ENCODE data around the gene VIPR2.

VIPR2 gene

GRCh38 chr7:159056737-159057136 lies 87.9 kb downstream of the VIPR2 start:
- DNase-seq (ENCODE audit: extremely low read depth, low read depth) = no peak
- no peak for TF ChIP-seq CTCF (IDR thresholded peaks at IDR 0.05; ENCODE audit: low read depth, low read length)

GRCh38 chr7:159051916-159052315 lies 92.8 kb downstream of the VIPR2 start:
- TF ChIP-seq CTCF (IDR thresholded peaks at IDR 0.05; ENCODE audit: low read depth, low read length) = no peak
- DNase-seq (ENCODE audit: extremely low read depth, low read depth) = no peak

GRCh38 chr7:159050704-159051103 lies 94.0 kb downstream of the VIPR2 start:
- no peak for DNase-seq (ENCODE audit: extremely low read depth, low read depth)
- TF ChIP-seq CTCF (IDR thresholded peaks at IDR 0.05; ENCODE audit: low read depth, low read length) = no peak

- no peak for TF ChIP-seq CTCF (IDR thresholded peaks at IDR 0.05; ENCODE audit: low read depth, low read length)
- DNase-seq (ENCODE audit: extremely low read depth, low read depth) = no peak
These were observed 95.2 kb downstream of the VIPR2 start for GRCh38 chr7:159049266-159050025.

GRCh38 chr7:159048656-159049055 lies 96.0 kb downstream of the VIPR2 start:
- no peak for DNase-seq (ENCODE audit: extremely low read depth, low read depth)
- no peak for TF ChIP-seq CTCF (IDR thresholded peaks at IDR 0.05; ENCODE audit: low read depth, low read length)

GRCh38 chr7:159047536-159047935 lies 97.1 kb downstream of the VIPR2 start:
- TF ChIP-seq CTCF (IDR thresholded peaks at IDR 0.05; ENCODE audit: low read depth, low read length) = no peak
- no peak for DNase-seq (ENCODE audit: extremely low read depth, low read depth)

- TF ChIP-seq CTCF (IDR thresholded peaks at IDR 0.05; ENCODE audit: low read depth, low read length) = no peak
- DNase-seq (ENCODE audit: extremely low read depth, low read depth) = no peak
These were observed 98.4 kb downstream of the VIPR2 start for GRCh38 chr7:159046300-159046699.

Measured in AG09319 (cell line).